Keratinocyte (primary cell): ENCODE data around the gene BEST3. TPM values are rescaled to one million over a fixed set of nuclear protein-coding genes. Genes with fewer than 3 reads are reported as not detected.

Experiments
- DNase-seq: peaks from one replicate; pipeline ENCODE4 v3.0.0-alpha.2; 2011; ENCODE audit warnings: low read depth, missing footprints, low spot score
- FAIRE-seq: peaks from 2 replicates; lab custom pipeline; 2011; peaks lifted over from hg19 to GRCh38; lab: Jason Lieb, UNC
- H2AFZ ChIP-seq: 2 replicates; pipeline ENCODE4 v1.6.0; 2012; ENCODE audit warnings: low read length, control low read depth, inconsistent platforms; ENCODE audit not compliant: control insufficient read depth
- H3K27ac ChIP-seq: 2 replicates; pipeline ENCODE4 v1.5.1; 2011; ENCODE audit warnings: low read length; ENCODE audit not compliant: control insufficient read depth, insufficient read depth
- H3K27me3 ChIP-seq: 3 replicates; pipeline ENCODE4 v1.6.0; 2011; ENCODE audit warnings: low read length; ENCODE audit not compliant: control insufficient read depth, insufficient read depth; ENCODE audit errors: extremely low read depth
- H3K36me3 ChIP-seq, 2 experiments: 2 replicates in 1 of 2; 3 replicates in 1 of 2; pipeline ENCODE4 v1.5.1; 2011; ENCODE audit warnings: low read length in 2 of 2, mild to moderate bottlenecking in 1 of 2; ENCODE audit not compliant: control insufficient read depth in 2 of 2, insufficient read depth in 2 of 2; ENCODE audit errors: extremely low read depth in 1 of 2
- H3K4me1 ChIP-seq: 3 replicates; pipeline ENCODE4 v1.5.1; 2011; ENCODE audit warnings: low read length; ENCODE audit not compliant: control insufficient read depth, insufficient read depth; ENCODE audit errors: extremely low read depth
- H3K4me2 ChIP-seq: 3 replicates; pipeline ENCODE4 v1.6.0; 2011; ENCODE audit warnings: low read depth, low read length; ENCODE audit not compliant: control insufficient read depth, insufficient read depth; ENCODE audit errors: extremely low read depth
- H3K4me3 ChIP-seq, 3 experiments: fragments of 200-600 bp in 1 of 3; sonication (generic) in 1 of 3; 2 replicates in 2 of 3; 3 replicates in 1 of 3; pipeline ENCODE4 v1.5.1; 2011 to 2016; ENCODE audit warnings: low read length in 3 of 3, mild to moderate bottlenecking in 3 of 3, control low read depth in 2 of 3, inconsistent platforms in 1 of 3, low read depth in 1 of 3, mixed read lengths in 1 of 3, mixed run types in 1 of 3, moderate library complexity in 1 of 3; ENCODE audit not compliant: control insufficient read depth in 2 of 3, insufficient read depth in 2 of 3; ENCODE audit errors: extremely low read depth in 1 of 3
- H3K79me2 ChIP-seq: 2 replicates; pipeline ENCODE4 v1.6.0; 2012; ENCODE audit warnings: low read length; ENCODE audit not compliant: control insufficient read depth, insufficient read depth
- H3K9ac ChIP-seq: 3 replicates; pipeline ENCODE4 v1.6.0; 2011; ENCODE audit warnings: low read length; ENCODE audit not compliant: control insufficient read depth, insufficient read depth; ENCODE audit errors: extremely low read depth
- H3K9me1 ChIP-seq: 3 replicates; pipeline ENCODE4 v1.6.0; 2011; ENCODE audit warnings: low read length; ENCODE audit not compliant: control insufficient read depth, insufficient read depth; ENCODE audit errors: extremely low read depth
- H3K9me3 ChIP-seq: 2 replicates; pipeline ENCODE4 v1.5.1; 2012; ENCODE audit warnings: low read depth, low read length; ENCODE audit not compliant: control insufficient read depth
- H4K20me1 ChIP-seq: 3 replicates; pipeline ENCODE4 v1.6.0; 2011; ENCODE audit warnings: low read length; ENCODE audit not compliant: control insufficient read depth, insufficient read depth; ENCODE audit errors: extremely low read depth
- CTCF ChIP-seq, 3 experiments: IDR thresholded peaks in 1 of 3; conservative IDR thresholded peaks in 1 of 3; optimal IDR thresholded peaks in 1 of 3; 2 replicates in 2 of 3; 3 replicates in 1 of 3; pipeline versions ENCODE3 to v1.5.1; 2011; ENCODE audit warnings: low read length in 3 of 3, mild to moderate bottlenecking in 3 of 3, moderate library complexity in 2 of 3, control low read depth in 1 of 3, inconsistent platforms in 1 of 3; ENCODE audit not compliant: insufficient read depth in 2 of 3; ENCODE audit errors: extremely low read depth in 1 of 3
- EZH2 ChIP-seq: IDR thresholded peaks from one replicate; pipeline ENCODE4 v1.6.1; 2012; ENCODE audit warnings: inconsistent platforms, mild to moderate bottlenecking, low read length, moderate library complexity
- dilution Hi-C: fragments of 300-500 bp; cut with MboI; formaldehyde crosslinking; loops from one replicate; pipeline ENCODE4 v1.7.0; 2020; ENCODE audit warnings: low sequenced_read_pairs; ENCODE audit not compliant: extremely low pct_ligation_motif_present
- polyA minus RNA-seq, 3 experiments: library from RNA; depleted of rRNA, polyadenylated mRNA; stranded (reverse); fragments of >200 nt; gene quantifications; 1 replicate in 1 of 3; 2 replicates in 1 of 3; 3 replicates in 1 of 3; pipeline ENCODE4 v1.2.3, GENCODE V29; 2011
- polyA plus RNA-seq, 5 experiments: library from polyadenylated mRNA; depleted of rRNA in 3 of 5; stranded (reverse) in 3 of 5; stranded (forward) in 1 of 5; unstranded in 1 of 5; fragments of >200 nt; gene quantifications; 1 replicate in 1 of 5; 2 replicates in 3 of 5; 3 replicates in 1 of 5; pipeline versions ENCODE4 v1.2.1 to v1.2.3, GENCODE V29; 2011 to 2012; ENCODE audit warnings: missing spikeins in 2 of 5, low read depth in 1 of 5, low replicate concordance in 1 of 5

The BEST3 gene
- polyA plus RNA-seq = 0.03 to 0.07 TPM (median 0.06 TPM) in 3 replicates
- polyA plus RNA-seq (2011; ENCODE audit: low read depth) = not detected
- 0.06 and 0.21 TPM in 2 replicates for polyA plus RNA-seq (2011; cell fraction: cytosol; rRNA removed)
- 0.04 and 0.05 TPM in 2 replicates for polyA plus RNA-seq (2011; cell fraction: nucleus; rRNA removed)
- 0.07 and 0.08 TPM in 2 replicates for polyA plus RNA-seq (2012; ENCODE audit: low replicate concordance)
- 0.30 TPM in 1 of 3 replicates, not detected in the others for polyA minus RNA-seq
- polyA minus RNA-seq (2011; cell fraction: cytosol; rRNA and poly(A)+ RNA removed) = not detected
- not detected in 2 replicates for polyA minus RNA-seq (2011; cell fraction: nucleus; rRNA and poly(A)+ RNA removed)

- Histone ChIP-seq H3K27me3 (no peaks in the 10 kb centered on the region), H3K36me3 (no peaks in the 10 kb centered on the region), H3K9me1 (no peaks in the 10 kb centered on the region), H4K20me1 (no peaks in the 10 kb centered on the region), H3K9me3 (no peaks in the 10 kb centered on the region), H2AFZ (peak within 1 kb of the TSS; percentile 74), H3K4me1 (peaks cover 7% of the 10 kb centered on the region), H3K4me2 (peak within 1 kb of the TSS; percentile 59), H3K4me3 (peak within 1 kb of the TSS in 2 of 3 experiments; percentile 14 to 37), H3K27ac (no peak within 1 kb of the TSS), H3K79me2 (no peaks in the 10 kb centered on the region), H3K9ac (no peak within 1 kb of the TSS)
- dilution Hi-C loops = no loop called here
- DNase-seq (no peak), FAIRE-seq (no peak)
- TF ChIP-seq EZH2 = no peak
- no peak for TF ChIP-seq CTCF (optimal IDR thresholded peaks at IDR 0.05 in 1 of 3, IDR thresholded peaks at IDR 0.05 in 1 of 3, conservative IDR thresholded peaks at IDR 0.05 in 1 of 3; ENCODE audit: extremely low read depth in 1 of 3, insufficient read depth in 2 of 3, low read length in 3 of 3)
These were observed at the start of gene BEST3 for GRCh38 chr12:69698769-69699540. Gene BEST3, minus strand, starts transcription at chr12:69699303. Its CDS starts 1,505 bp downstream, at chr12:69697798.

DNA sequence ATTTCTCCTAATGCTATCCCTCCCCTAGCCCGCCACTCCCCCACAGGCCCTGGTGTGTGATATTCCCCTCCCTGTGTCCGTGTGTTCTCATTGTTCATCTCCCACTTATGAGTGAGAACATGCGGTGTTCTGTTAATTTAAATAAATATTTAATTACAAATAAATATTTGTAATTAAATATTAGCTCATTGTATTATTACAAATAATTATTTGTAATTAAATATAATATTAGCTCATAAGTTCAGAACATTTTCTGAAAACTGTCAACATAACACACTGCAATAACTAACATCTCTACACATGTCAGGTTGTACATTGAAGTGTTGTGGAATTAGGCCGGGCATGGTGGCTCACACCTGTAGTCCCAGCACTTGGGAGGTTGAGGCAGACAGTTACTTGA, 45.0 kb upstream of the BEST3 start:
- H4K20me1 ChIP-seq = no peaks in the 10 kb centered on the region
- TF ChIP-seq CTCF (optimal IDR thresholded peaks at IDR 0.05 in 1 of 3, IDR thresholded peaks at IDR 0.05 in 1 of 3, conservative IDR thresholded peaks at IDR 0.05 in 1 of 3; ENCODE audit: extremely low read depth in 1 of 3, insufficient read depth in 2 of 3, low read length in 3 of 3) (no peak), EZH2 (no peak)
- H3K4me2 ChIP-seq = no peak overlapping the region
- no peak overlapping the region for H3K27ac ChIP-seq
- no peak overlapping the region for H3K4me3 ChIP-seq
- H3K27me3 ChIP-seq = no peaks in the 10 kb centered on the region
- H3K4me1 ChIP-seq = peaks cover 8% of the 10 kb centered on the region
- FAIRE-seq = no peak
- no peaks in the 10 kb centered on the region for H3K36me3 ChIP-seq
- no peaks in the 10 kb centered on the region for H3K9me1 ChIP-seq
- peaks cover 4% of the 10 kb centered on the region for H3K79me2 ChIP-seq
- H3K9ac ChIP-seq = no peak overlapping the region
- no peaks in the 10 kb centered on the region for H3K9me3 ChIP-seq
- dilution Hi-C loops = no loop called here
- DNase-seq = no peak
- no peak overlapping the region for H2AFZ ChIP-seq
